GM19023 (cell line): Measurements from ENCODE around the gene MAPT.
"Not testable (repeated sequence)": the region's sequence is repeated elsewhere in the genome, so short reads cannot be mapped to it uniquely, and the experiment has no call there.

ENCODE experiments used
- ATAC-seq: cut with Tn5 transposase; IDR thresholded peaks from one replicate; pipeline ENCODE4 v1.9.1; 2021; ENCODE audit warnings: mild to moderate bottlenecking, moderate library complexity; ENCODE audit not compliant: unreplicated experiment

The MAPT gene

DNA sequence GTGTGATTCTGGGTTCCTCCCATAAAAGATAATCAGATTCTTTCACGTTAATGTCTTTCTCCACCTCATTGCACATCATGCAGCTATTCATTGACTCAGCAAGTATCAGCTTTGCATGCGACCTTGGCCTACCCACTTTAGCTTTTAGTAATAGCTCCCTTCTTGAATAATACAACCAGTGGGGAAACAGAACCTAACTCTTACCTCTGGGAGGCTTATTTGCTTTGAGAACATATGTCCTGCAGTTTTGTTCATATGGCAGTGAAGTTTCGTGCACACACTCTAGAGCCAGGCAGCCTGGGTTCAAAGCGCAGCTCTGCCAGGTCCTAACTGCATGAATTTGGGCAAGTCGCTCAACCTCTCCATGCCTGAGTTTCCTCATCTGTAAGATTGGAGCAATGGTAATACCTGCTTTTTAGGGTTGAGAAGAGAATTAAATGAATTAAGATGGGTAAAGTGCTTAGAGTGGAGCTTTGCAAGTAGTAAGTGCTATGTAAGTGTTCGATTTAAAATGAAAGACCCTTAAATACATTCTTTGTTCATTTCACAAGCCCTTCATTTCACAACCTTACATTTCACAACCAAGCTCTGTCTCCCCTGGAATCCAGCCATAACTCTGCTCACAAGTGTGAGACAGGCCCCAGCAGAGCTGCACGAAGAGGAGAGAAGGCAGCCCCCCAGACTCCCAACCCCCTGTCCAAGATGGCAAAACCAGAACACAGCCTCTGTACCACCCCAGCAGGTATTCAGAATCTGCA lies 29.3 kb downstream of the MAPT start:
- ATAC-seq = no peak

DNA sequence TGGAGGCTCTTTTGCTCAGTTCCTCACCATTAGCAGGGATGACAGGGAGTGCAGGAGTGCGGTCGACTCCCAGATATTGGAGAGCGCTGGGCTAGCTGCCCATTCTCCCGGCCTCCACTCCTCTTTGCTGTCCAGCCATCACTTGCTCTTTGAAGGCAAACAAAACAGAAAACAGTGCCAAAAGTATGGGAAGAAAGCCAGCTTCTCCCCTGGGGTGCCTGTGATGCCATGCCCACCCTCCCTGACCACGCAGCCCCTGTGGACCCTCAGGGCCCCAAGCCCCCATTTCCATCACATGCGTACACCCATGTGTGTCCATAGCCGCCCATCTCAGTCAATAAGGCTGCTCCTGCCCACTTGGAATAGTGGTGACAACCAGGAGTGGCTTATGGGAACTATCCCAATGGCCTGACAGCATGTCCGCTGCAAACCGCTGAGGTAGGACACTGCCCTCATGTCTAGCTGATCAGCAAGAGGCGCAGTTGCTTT lies 30.0 kb downstream of the MAPT start:
- ATAC-seq = no peak

DNA sequence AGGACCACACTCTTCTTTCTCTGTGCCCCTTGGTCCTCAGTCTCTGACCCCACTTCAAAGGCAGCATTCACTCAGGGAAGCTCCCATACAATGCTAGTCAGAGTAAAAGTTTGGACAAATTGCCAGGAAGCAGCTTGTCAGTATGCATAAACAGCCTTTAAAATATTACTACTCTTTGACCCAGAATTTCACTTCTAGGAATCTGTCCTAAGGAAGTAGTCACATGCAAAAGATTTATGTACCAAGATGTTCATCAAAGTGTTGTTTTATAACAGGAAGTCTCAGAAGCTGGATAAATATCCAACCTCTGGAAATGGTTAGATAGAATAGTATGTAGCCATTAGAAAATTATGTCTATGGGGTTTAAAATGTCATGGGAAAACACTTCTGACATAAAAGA lies 31.0 kb downstream of the MAPT start:
- no peak for ATAC-seq

DNA sequence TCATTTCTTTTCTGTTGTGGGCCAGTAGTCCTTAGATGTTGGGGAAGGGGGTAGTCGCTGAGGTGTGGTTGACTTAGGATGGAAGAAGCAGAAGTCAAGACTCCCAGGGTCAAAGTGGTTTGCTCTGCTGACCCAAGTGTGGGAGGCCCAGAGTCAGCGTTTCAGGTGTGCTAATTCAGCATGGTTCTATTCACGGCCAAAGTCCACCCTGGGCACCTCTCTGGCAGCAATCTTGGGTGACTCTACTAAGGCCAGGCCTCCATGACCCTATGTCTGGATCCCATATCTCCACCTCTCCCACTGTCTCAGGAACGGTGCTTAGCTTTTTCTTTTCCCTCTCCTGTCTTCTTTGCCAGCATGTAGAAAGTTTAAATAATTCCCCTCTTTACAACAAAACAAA lies 32.9 kb downstream of the MAPT start:
- ATAC-seq = no peak

DNA sequence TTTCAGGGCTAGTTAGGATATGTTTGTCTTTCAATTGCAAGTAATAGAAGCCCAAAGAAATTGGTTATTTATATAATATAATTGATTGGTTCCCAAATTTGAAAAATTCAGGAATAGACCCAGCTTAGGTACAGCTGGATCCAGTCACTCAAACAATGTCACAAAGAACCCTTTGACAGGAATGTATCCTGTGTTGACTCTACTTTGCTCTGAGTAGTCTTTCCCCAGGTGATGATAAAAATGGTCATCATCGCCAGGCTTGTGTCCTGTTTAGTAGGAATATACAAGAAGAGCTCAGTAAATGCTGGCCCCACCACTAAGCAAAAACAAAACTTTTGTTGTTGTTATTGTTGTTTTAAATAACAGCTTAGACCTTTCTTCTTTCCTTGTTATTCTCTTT lies 35.0 kb downstream of the MAPT start:
- no peak for ATAC-seq

DNA sequence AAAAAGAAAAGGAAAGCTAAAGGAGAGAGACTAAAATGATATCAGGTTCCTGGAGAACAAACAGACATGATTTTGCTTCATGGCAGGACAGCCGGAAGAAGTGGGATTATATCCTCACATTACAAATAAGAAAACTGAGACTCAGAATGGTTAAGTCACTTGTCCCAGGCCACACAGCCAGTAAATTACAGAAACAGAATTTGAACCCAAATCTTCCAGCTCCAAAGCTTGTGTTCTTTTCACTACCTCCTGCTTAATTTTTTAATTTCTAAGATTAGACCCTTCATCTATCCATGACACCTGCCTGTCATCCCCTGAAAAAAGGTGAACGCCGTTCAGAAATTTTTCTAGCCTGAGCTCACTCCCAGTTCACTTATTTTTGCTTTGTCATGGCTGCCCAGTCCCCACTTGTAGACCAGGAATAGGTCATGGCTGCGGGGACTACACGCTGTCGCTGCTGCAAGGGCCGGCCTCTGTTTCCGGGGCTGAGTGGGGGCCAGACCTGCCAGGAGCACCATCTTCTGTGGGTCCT lies 36.1 kb downstream of the MAPT start:
- no peak for ATAC-seq

DNA sequence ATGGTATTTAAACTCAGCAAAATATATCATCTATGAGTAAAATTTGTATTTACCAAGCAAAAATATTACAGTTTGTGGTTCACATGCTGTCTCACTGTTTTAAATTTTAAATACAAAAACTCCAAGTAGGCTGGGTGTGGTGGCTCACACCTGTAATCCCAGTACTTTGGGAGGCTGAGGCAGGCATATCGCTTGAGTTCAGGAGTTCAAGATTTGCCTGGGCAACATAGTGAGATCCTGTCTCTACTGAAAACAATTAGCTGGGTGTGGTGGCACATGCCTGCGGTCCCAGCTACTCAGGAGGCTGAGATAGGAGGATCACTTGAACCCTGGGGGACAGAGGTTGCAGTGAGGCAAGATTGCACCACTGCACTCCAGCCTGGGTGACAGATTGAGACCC lies 37.3 kb downstream of the MAPT start:
- no peak for ATAC-seq

DNA sequence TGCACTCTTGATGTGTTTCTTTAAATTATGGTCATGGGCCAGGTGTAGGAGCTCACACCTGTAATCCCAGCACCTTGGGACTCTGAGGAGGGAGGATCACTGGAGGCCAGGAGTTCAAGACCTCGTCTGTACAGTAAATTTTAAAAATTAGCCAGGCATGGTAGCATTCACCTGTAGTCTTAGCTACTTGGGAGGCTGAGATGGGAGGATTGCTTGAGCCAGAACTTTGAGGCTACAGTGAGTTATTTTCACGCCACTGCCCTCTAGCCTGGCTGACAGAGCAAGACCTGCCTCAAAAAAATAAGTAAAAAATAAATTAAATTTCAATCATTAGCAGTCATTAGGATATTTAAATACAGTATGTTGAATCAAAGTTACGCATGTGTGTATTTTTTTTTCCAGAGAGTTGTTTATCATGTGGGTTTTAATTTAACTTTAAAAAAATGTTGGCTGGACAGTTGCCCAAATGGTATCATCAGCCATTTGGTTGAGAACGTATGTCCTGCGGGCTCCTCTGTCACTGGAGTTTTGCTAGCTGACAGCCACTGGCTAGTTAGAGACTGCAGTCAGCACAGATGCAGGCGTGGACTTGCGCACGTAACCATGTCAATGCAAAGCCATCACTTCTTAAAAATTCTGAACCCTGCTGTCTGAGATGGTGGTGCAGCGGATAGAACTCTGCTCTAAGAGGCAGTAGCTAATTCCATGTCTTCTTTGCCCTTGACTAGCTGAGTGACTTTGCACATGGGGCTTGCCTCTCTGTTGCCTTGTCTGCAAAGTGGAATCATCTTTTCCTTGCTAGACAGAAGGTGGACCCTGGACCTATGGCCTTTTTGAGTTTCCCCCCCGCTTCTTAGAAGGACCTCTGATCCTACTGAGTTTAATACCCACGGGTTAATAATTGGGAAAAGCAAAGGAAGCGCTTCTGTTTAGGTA lies 40.0 kb downstream of the MAPT start:
- ATAC-seq = no peak

DNA sequence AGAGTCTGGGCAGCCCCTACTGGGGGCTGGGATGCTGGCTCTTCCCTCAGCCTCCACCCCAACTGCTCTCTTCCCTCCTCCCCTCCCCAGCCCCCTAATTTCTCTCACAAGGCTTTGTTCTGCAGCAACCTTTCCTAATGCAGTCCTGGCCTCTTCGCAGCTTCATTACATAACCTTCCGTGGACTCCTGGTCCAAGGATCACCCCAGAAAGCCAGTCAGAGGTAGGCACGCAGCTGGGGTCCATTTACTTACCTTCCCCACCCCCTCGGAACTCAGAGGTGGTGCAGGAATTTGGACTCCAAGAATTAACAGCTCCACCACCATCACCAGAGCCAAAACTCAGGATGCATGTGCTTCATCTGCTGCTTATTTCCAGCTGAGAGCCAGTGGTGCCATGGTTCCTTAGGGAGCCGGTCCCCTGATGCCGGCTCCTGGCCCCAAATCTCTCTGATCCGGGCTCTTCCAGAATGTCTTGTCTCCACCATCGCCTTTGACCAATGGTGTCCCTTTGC lies 40.9 kb downstream of the MAPT start:
- ATAC-seq = no peak

DNA sequence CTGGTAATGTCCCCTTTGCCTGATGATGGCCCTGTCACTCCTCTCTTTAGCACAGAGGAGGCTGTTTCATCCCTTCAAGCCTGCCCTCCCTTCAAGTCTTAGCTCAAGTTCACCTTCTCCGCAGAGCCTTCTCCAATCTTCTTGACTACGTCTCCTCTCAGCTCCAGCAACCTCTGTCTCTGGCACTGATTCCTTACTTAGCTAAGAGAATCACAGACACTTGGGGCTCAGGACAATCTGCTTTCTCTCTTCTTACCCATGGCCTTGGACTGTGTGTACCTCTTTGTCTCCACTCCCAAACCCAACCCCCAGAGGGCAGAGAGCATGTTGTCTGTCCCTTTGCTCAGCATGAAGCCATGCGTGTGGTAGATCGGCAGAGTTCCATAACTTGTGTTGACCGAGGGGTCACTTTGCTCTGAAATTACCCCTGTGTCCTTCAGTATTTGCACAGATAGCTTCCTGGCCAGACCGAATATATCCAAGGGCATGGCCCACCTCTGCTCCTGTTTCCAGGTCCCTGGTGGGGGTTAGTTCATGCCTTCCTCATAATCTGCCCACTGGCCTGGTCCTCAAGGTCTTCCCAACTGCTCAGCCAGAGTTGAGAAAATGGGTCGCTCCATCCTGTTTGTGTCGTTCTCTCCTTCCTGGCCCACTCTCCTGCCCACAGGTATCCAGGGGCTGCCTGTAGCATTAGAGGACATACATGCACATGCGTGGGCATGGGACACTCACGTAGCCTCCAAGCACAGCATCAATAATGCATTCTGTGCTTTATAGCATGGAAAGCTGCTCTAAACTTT lies 41.6 kb downstream of the MAPT start:
- ATAC-seq = no peak

DNA sequence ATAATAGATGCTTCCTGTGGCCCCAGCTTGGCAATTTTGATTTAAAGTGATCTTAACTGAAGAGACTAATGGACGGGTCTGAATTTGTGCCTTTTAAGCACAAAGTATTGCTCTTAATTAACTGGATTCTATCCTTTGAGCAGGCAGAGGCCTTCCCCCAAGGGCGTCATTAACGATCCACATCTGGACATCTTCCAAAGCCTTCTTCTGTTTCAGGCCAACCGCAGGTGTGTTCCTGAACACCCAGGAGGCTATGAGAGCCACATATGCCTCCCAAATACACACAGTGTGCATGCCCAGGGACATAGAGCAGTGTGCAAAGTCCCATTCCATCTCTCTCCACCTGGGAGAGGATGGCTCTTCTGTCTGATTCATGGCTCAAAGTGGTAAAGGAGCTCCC lies 42.3 kb downstream of the MAPT start:
- no peak for ATAC-seq

DNA sequence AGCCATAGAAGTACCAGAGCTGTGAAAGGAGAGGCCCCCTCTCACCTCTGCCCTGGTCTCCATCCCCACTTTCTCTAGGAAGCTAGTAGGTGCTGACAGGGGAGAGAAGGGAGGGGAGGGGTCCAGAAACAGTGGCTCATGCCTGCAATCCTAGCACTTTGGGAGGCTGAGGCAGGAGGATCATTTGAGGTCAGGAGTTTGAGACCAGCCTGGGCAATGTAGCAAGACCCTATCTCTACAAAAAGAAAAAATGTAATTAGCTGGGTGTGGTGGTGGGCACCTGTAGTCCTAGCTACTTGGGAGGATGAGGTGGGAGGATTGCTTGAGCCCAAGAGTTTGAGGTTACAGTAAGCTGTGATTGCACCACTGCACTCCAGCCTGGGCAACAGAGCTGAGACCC lies 42.8 kb downstream of the MAPT start:
- not testable (repeated sequence) for ATAC-seq

DNA sequence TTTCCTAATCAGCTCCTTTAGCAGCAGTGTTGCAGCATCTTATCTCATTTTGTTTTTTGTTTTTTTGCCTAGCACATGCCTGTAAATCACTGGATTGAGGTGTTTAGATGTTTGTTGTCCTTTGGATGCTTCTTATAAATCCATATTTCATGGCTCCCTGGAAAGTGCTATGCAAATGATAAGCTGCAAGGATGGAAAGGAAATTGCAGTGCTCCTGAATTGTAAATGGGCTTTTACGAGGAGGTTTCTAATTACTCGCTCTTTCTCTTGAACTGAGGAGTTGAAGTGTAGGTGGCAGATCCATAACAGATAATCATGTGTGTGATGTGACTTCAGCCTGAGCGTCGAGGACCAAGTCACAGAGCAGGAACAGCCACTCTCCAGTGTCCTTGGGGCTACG lies 45.0 kb downstream of the MAPT start:
- no peak for ATAC-seq

DNA sequence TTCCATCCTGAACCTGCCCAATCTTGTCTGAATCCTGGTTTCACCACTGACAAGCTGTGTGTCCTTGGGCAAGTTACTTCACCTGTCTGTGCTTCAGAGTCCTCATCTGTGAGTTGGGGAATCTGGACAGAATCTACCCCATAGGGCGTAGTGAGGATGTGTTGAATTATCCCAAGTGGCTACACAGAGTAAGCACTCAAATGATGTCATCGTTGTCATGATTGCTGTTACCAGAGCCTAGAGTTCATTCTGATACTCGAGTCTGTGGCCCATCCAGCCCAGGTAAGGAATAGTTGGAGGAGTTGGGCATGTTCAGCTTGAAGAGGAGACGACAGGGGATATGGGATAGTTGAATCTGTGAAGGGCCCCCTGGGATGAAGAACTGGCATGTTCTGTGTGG lies 45.9 kb downstream of the MAPT start:
- no peak for ATAC-seq

DNA sequence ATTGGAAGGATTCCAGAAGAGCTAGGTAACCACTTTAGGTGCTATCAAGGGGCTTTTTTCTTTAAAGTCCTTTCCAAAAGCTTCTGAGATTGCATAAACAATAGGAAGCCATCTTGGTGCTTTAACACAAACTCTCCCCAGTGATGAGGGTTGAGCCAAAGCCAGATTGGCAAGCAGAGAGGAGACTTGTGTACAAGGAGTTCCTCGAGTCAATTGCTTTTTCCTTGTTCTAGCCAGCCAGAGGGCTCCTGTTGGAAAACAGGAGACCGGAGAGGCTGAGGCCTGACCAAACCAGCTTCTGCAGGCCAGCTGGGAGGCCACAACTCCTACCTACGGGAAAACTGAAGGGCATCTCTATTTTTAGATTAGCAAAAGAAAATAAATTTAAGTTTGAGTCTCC lies 46.5 kb downstream of the MAPT start:
- no peak for ATAC-seq

DNA sequence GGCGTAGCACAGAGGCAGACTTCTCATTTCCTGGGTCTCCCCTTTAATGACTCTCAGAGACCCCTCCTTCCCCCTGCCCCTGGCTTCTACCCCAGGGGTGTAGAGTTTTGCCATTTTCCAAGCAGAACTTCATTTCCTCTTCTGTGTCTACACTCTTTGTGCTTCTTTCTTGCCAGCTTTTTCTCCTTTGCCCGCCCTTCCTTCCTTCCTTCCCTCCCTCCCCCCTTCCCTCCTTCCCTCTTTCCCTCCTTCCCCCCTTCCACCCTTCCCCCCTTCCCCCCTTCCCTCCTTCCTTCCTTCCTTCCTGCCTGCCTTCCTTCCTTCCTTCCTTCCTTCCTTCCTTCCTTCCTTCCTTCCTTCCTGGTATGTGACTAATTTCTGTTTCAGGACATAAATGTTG lies 47.0 kb downstream of the MAPT start:
- no peak for ATAC-seq

DNA sequence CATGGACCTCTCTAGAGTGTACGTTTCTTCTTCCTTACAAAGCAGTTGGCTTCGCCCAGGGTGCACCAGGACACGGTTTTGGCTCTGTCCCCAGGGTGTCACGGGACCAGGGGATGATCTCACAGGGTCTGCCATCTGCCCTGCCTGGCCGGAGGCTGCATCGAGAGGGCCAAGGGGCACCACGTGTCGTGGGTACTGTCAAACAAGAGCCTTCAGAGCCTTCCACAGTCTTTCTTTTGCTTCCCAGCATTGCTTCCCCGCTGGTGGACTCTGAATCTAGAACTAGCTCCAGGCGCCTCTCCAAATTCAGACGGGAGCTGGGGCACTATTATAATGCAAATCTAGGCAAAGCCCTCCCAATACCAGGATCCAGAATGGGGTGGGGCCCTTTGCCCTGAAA lies 47.9 kb downstream of the MAPT start:
- ATAC-seq = no peak

DNA sequence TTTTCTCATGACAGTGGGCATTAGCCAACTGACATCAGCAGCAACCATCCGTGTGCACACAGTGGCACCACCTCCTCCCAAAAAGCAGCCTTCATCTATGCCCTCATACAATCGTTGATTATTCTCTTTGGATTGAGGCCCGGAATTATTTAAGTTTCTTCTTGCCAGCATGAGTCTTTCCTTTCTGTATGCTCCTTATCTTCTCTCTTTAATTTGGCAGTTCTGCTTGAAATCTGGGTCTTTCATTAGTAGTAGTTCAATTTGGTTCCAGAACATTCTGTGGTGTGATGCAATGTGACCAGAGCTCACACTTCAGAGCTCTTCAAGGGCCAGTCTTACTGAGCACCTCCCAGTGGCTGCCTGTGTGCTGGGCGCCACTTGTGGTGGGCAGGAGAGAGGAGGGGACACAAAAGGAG lies 52.5 kb downstream of the MAPT start:
- ATAC-seq = no peak

DNA sequence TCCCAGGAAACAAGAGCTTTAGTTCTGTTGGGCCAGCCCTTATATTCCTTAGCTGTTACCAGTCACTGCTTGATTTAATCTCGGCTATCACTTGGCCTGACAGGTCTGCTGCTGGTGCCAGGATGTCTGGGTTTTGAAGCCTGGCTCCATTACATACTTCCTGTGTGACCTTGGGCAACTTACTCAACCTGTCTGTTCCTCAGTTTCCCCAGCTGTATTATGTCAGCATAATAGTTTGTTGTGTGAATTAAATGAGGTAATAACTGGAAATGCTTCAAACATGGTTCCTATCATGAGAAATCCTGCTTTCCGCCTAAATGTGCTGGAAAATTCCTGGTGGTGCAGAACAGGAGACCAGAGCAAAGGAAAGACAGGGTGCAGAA lies 54.1 kb downstream of the MAPT start:
- ATAC-seq = no peak

DNA sequence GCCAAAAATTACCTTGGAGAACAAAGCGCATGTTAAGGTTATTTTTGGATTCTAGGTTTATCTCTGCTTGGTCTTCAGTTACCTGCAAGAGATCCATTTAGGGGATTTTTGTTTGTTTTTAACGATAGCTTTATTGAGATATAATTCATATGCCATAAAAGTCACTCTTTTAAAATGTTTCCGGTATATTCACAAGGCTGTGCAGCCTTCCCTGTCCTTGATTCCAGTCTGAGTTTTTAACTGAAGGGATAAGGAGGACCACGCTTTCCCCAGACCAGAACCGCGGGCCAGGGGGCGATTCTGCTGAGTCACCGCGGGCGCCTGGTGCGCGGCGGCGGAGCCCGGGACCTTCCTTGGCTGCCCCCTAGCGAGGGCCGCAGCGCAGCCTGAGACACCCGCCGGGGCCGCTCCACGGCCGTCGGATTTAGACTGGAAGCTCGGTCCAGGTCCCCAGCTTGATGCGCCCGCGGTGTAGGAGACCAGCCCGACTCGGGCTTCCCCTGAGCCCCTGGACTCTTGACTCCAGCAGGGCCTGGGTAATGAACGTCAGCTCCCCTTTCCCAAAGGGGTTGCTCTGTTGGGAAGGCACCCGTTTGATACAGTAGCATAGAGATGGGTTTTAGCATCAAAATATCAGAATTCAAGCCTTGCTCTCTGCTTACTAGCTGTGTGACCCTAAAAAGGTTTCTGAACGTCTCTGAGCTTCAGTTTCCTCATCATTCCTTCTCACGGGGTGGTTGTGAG lies 54.7 kb downstream of the MAPT start:
- no peak for ATAC-seq
